ENCODE results near the gene CKAP2.
A peak's percentile ranks its signal among the peaks of the same experiment; 100 is the strongest.
"Not testable (repeated sequence)": the region's sequence is repeated elsewhere in the genome, so short reads cannot be mapped to it uniquely, and the experiment has no call there.

Gene CKAP2, protein sequence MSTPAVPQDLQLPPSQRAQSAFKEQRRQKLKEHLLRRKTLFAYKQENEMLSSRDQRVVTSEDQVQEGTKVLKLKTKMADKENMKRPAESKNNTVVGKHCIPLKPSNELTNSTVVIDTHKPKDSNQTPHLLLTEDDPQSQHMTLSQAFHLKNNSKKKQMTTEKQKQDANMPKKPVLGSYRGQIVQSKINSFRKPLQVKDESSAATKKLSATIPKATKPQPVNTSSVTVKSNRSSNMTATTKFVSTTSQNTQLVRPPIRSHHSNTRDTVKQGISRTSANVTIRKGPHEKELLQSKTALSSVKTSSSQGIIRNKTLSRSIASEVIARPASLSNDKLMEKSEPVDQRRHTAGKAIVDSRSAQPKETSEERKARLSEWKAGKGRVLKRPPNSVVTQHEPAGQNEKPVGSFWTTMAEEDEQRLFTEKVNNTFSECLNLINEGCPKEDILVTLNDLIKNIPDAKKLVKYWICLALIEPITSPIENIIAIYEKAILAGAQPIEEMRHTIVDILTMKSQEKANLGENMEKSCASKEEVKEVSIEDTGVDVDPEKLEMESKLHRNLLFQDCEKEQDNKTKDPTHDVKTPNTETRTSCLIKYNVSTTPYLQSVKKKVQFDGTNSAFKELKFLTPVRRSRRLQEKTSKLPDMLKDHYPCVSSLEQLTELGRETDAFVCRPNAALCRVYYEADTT

DNA sequence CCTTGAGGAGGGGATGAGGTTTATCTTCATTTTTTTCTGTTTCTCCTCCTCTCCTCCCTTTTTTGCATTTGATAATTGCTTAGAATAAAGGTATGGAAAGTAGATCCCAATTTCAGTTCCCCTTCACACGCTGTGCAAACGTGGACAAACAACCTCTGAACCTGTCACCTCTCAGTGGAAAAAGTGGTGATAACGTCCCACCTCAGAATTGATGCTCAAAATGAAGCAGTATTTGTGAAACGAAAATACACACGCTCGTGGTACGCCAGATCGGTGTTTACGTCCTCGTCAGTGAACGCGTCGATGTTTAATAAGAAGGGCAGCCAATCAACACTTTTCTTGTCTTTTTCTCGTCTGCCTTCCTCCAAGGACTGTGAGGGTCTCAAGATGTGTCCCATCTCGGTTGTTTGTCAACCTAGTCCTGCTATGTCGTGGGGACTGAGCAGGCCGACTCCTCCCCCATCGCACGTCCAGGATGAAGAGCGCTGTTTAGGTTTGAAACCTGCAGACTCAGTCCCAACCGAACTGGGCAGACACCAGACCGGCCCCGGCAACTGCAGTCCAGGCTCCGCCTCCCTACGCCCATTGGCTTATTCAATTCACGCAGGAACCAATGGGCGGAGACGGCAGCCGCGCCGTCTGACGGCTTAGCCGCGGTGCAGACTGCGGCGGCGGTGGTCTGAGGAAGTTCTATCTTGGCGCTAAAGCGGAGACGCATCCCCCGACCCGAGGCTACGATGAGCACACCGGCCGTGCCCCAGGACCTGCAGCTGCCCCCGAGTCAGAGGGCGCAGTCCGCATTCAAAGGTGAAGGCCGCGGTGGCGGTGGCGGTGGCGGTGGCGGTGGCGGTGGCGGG, at the start of gene CKAP2:
Gene CKAP2 (plus strand): TSS at position 659 of the 857 bp plus-strand sequence. CDS start 79 bp downstream, at position 738.
- peak; percentile 96 for DNase-seq (ENCODE audit: low spot score)

DNA sequence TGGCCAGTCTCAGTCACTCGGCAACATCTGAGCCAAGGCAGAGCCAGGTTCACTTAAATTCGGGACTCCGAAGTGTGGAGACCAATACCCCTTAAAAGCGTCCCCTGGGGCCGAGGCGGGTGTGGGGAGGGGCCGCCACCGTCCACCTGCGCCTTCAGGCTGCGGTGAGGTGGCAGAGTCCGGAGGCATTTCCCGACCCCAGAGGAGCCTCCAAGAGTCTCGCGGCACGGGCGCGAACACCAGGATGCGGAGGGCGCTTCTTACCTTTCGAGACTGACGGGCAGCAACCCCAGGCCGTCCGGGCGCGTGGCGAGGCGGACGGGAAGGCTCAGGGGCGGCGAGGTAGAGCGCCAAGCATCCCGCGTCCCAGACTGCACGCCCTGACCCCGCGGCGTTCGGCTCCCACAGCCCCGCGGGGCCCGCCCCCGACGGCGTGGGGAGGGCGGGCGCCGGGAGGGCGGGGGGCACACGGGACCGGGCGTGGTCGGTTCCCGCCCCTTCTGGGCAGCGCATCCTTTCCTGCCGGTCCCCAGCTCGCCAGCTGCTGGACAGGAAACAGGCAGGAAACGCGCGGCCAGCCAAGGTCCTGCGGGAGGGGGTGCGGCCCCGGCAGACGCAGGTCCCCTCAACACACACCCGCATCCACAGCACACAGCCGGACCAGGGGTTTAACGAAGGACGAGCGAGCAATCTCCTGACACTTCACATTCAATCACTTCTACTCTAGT, 49.3 kb upstream of the CKAP2 start, which contains the start of gene THSD1:
Gene THSD1 (minus strand): TSS at position 406 of the 728 bp plus-strand sequence. CDS start 3,572 bp downstream, outside the sequence.
- peak; percentile 93 for DNase-seq (ENCODE audit: low spot score)

DNA sequence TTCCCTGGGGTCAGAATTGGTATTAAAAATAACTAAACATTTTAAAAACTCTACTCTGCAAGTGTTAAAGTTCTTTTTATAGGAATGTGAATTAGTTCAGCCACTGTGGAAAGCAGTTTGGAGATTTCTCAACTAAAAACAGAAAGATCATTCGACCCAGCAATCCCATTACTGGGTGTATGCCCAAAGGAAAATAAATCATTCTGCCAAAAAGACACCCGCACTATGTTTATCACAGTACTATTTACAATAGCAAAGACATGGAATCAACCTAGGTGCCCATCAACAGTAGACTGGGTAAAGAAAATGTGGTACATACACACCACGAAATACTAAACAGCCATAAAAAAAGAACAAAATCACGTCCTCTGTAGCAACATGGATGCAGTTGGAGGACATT, 48.6 kb upstream of the CKAP2 start:
- DNase-seq (ENCODE audit: low spot score): no peak

DNA sequence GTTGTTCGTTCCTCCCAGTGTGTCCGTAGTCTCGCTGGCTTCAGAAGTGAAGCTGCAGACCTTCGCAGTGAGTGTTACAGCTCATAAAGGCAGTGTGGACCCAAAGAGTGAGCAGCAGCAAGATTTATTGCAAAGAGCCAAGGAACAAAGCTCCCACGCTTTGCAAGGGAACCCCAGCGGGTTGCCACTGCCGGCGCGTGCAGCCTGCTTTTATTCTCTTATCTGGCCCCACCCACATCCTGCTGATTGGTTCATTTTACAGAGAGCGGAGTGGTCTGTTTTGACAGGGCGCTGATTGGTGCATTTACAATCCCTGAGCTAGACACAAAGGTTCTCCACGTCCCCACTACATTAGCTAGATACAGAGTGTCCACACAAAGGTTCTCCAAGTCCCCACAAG, 47.8 kb upstream of the CKAP2 start:
- not testable (repeated sequence) for DNase-seq (ENCODE audit: low spot score)

DNA sequence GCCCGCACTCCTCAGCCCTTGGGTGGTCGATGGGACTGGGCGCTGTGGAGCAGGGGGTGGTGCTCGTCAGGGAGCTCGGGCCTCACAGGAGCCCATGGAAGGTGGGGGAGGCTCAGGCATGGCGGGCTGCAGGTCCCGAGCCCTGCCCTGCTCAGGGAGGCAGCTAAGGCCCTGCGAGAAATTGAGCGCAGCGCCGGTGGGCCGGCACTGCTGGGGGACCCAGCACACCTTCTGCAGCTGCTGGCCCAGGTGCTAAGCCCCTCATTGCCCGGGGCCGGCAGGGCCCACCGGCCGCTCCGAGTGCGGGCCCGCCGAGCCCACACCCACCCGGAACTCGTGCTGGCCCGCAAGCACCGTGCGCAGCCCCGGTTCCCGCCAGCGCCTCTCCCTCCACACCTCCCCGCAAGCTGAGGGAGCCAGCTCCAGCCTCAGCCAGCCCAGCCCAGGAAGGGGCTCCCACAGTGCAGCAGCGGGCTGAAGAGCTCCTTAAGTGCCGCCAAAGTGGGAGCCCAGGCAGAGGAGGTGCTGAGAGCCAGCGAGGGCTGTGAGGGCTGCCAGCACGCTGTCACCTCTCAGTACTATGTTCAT, 47.1 kb upstream of the CKAP2 start:
- DNase-seq (ENCODE audit: low spot score): not testable (repeated sequence)

DNA sequence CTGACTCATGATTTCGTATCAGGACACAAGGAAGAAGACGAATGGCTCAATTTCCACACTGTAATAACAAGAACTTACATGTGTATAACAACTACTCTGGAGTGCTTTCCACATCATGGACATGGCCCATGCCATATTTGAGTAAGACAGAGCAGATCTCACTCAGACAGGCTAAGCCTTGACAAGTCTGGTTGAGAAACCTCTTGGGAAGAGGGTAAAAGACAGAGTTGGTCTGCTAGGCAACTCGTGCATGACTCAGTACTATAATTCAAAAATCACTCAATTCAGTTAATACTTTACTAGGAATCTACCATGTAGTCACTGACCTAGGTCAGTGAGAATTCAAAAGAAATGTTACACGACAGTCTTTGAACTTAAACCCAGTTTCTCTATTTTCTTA, 43.6 kb upstream of the CKAP2 start:
- DNase-seq (ENCODE audit: low spot score): peak; percentile 52

DNA sequence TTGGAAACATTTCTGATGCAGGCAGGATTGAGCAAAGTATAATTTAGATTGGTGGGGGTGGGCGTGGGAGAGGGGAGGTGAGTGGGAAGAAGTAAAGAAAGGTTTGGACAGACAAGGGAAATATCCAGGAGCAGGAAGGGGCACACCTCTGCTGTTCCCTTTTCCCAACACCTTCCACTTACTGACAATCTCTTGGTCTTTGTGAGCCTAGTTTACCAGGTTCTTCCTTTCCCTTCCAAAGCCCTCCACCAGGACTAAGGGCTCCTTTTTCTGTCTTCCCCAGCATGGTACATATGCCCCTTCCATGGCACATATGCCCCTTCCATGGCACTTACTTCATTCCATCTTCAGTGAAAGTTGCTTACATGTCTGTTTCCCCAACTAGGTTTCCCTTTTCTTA, 43.1 kb upstream of the CKAP2 start:
- no peak for DNase-seq (ENCODE audit: low spot score)

DNA sequence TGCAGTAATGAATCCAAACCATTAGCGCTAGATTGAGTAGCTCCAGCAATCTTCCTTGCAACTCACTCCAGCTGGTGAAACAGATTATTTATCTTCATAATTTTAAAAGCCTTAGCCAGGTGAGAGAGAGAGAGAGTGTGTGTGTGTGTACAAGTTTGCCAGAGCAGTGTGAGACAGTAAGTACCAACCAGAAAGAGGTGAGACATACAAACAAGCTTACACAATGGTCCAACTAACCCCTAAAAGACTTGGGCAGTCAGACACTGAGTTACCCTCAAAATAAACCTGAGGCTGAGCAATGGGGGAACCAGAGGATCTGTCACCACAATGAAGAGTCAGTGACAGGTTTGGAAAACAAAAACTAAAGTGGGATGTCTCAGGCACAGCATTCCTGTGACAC, 41.2 kb upstream of the CKAP2 start:
- no peak for DNase-seq (ENCODE audit: low spot score)

DNA sequence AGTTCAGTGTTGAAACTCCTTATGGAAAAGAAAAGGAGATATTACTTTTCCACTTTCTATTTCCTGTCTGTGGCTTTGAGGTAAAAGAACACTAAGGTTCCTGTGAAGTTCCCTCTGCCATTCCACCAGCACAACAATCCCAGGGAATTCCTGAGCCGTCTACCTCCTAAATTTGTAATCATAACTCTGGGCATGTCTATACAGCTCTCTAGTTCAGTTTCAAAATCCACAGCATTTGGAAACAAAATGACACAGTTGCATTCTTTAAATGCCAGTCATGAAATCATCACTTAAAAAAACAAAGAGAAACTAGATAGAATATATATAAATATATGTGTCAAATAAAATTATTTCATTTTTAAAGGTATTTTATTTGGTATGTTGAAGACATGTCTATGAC, 40.3 kb upstream of the CKAP2 start:
- DNase-seq (ENCODE audit: low spot score): peak; percentile 70

DNA sequence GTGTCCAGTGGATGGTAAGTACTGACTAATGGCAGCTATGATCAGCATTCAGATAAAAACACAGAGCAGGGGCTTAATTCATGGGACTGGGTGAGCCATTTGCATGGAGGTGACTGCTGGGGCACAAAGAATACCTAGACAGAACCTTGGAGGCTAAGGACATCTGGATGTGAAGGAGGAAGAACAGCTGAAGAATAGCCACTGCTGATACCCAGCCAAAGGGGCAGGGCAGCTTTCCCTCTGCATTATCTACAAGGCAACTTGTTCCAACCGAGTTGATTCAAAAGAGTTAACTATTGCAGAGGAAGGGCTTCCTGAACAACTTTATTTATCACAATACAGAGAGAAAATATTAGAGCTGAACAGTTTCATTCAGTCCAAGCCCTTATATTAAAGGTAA, 36.2 kb upstream of the CKAP2 start:
- no peak for DNase-seq (ENCODE audit: low spot score)

DNA sequence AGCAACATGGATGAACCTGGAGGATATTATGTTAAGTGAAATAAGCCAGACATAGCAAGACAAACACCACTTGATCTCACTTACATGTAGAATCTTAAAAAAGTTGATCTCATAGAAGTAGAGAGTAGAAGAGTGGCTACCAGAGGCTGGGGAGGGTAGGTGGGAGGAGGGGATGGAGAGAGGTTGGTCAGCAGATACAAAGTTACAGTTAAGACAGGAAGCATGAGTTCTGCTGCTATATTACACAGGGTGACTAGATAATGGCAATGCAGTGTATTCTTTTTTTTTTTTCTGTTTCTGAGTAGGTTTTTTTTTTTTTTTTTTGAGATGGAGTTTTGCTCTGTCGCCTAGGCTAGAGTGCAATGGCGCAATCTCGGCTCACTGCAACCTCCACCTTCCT, 34.1 kb upstream of the CKAP2 start:
- DNase-seq (ENCODE audit: low spot score): no peak

DNA sequence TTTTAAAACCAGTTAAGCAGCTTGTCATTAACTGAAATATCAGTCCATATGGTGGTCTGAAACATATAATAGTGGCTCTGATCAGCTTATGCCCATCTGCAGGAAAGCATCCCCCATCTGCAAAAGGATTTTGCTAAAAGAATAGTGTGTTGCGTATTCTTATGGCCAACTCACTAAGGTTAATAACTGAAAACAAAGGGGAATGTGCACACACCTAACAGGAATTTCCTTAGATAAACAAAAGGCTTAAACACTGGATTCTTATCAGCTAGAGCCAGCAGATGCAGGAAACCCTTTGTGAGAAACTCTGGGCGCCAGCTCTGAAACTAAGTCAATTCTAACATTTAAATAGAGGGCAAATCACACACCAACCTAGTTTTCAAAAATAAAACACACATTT, 27.0 kb upstream of the CKAP2 start:
- no peak for DNase-seq (ENCODE audit: low spot score)

DNA sequence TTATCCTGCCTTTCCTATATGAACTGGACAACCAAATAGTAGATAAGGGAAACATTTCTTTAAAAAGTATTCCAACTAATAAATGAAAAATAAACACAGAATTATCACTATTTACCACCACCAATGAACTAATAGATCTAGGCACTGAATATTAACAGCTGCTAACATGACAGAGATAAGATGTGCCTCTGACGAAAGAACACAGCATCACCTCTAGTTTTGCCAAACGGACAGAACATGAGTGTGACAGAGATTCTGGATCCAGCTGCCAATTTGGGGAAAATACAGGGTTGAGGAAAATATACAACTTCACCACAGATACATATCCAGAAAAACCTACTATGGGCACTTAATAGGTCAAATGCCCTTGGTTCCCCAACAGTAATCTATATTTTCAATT, 22.8 kb upstream of the CKAP2 start:
- DNase-seq (ENCODE audit: low spot score): no peak

DNA sequence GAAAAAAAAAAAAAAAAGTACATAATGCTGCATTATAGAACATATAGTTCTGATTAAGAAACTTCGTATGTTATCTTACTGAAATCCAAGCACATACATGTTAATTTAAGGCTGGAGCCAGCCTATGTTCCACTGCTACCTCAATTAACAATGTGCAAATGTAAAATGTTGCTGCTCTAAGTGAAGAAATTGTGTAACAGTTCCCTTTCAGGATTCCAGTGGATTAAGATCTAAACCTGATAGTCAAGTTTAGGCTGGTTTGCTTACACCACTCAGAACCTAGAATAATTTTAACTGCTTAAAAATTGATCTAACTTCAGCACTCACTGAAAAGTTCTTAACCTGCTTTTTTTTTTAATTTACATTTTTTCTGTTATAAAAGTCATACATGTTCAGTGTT, 9.0 kb upstream of the CKAP2 start:
- DNase-seq (ENCODE audit: low spot score): no peak

DNA sequence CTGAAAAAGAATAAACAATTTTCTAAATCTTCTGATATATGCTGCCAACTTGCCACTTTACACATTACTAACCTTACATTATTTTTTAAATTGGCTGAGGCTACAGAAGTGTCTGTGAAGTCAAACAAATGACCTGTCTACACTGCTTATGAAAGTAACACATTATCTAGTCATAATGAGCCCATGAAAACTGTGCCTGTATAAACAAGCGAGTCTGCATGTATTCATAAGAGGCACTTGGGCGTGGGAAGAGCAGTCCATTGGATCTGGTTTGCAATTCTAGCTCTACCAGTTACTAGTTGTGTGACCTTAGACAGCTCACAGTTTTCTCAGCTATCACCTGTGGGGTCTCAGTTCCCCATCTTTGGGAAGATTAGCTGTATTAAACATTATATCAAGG, 7.9 kb upstream of the CKAP2 start:
- no peak for DNase-seq (ENCODE audit: low spot score)

DNA sequence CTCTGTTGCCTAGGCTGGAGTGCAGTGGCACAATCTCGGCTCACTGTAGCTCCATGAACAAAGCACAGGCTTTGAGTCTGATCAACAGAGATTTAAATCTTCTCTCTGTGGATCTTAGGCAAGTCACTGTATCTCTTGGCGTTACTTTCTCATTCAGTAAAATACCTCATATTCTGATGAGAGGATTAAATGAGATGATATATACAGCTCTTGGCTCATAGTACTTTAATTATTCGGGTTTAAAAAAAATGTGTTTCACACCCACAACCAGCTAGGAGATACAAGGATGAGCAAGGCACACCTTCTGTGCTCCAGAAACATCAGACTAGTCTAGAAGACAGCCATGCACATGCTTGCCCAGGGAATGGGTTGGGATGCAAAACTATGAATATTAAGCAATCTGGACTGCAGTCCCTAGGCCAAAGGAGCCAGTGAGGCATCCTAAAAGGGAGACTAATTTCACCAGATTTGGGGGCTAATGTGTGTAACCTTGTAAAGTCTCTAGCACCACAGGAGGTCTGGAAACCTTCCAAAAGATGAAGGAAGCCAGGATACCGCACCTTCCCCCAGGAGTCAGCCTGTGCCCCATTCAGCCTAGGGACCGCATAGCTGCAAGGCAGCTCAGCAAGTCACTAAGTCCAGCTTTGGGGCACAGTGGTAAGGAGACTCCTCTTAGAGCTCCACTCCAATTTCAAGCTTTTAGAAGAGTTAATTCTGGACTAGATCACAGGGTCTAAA, 7.3 kb upstream of the CKAP2 start:
- DNase-seq (ENCODE audit: low spot score): no peak

DNA sequence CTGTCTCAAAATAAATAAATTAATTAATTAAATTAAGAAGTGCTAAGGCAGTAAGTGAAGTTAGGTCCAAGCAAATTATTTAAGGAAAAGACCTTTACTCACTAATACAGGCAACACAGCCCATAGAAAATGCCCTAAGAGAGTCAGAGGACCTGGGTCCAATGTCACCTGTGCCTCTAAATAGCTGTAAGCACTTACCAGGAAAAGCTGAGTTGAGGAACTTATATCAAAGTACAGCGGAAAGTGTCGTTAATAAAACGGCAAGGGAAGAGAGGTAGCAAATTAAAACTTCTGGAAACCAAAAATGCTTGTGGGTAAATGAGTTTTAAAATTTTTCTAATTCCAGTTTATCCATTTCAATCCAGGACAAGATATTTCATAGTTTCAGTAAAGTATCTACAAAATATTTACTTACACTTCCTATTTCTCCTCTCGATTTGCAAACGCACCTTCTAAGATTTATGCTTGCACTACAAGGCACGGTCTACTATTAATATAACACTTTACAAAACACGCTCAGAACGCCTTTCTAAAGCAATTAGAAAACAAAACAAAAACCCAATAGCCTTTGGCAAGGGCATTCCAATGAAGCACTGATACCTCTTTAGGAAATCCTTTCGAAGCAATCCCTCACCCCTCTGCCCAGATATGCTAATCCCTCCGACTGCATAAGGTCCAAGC, 5.8 kb upstream of the CKAP2 start:
- DNase-seq (ENCODE audit: low spot score): no peak

DNA sequence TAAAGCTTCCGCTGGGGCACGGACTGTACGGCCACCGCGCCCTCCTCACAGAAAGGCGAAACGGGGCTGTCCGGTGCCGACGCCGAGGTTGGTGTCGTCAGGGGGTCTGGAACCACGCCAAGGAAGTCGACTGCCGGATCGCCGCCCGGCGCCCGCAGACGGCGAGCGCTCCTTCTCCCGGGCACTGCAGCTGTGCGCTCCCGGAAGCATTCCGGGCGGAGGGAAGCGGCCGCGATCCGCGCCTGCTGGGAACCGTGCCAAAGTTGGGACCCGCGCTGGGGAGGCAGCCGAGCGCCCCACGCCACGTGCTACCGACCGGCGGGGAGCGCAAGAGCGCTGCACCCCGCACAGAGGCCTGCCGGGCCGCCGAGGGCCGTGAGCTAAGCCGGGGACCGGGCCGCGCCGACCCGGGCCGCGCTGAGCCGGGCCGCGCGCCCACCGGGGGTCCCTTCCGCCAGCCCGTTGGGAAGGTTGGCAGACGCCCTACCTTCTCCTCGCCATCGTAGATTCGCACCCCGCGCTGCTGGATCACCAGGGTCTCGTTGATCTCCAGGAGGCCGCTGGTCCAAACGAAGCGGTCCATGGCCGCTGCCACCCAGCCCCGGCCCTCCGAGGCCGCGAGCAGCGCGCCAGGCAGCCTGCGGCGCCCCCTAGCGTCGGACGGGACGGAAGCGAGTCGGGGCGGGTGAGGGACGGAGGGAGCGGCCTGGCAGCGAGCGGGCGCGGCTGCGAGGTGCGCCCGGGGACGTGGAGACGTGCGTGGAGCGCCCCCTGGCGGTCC, 5.1 kb upstream of the CKAP2 start, which contains the start of gene VPS36:
Gene VPS36 (minus strand): TSS at position 623 of the 781 bp plus-strand sequence. CDS start 40 bp downstream, at position 583.
- DNase-seq (ENCODE audit: low spot score): peak; percentile 96

DNA sequence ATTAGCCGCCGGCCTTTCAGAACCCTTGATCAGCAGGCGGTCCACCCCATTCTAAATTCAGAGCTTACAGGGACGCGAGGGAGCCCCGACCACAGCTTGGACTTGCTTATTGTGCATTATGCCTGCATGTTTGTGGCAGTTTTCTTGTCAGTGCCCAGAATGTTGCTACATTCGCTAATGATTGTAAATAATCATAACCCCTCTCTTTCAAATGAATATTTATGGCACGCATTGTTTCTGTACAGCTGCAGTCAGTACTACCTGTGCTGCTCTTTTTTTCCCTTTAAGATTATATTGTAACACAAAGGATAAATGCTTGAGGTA, 4.5 kb upstream of the CKAP2 start:
- no peak for DNase-seq (ENCODE audit: low spot score)

Data from GM03348 (cell line).